Thyroid gland (tissue), 4 donors: ENCODE results near the gene CEP250. TPM values are rescaled to one million over a fixed set of nuclear protein-coding genes. Genes with fewer than 3 reads are reported as not detected.

Experiments used
- DNase-seq, 2 donors: peaks; one replicate each; pipeline ENCODE4 v3.0.0-alpha.2; 2019
- H3K27ac ChIP-seq, 3 donors: fragments of 200-600 bp; sonication (generic); 1 replicate in 2 of 3; 2 replicates in 1 of 3; pipeline ENCODE4 v1.5.1; 2016 to 2019; ENCODE audit warnings: mild to moderate bottlenecking in 1 of 3, moderate library complexity in 1 of 3
- H3K27me3 ChIP-seq: fragments of 200-600 bp; sonication (generic); one replicate; pipeline ENCODE4 v1.5.1; 2019
- H3K36me3 ChIP-seq, 2 donors: fragments of 200-600 bp; sonication (generic); one replicate each; pipeline ENCODE4 v1.5.1; 2016 to 2019
- H3K4me1 ChIP-seq, 2 donors: fragments of 200-600 bp; sonication (generic); one replicate each; pipeline ENCODE4 v1.5.1; 2017 to 2019
- H3K4me3 ChIP-seq, 3 donors: fragments of 200-600 bp; sonication (generic); replicated peaks in 1 of 3; 1 replicate in 2 of 3; 2 replicates in 1 of 3; pipeline ENCODE4 v1.5.1; 2016; ENCODE audit warnings: mild to moderate bottlenecking in 1 of 3
- H3K9me3 ChIP-seq: fragments of 200-600 bp; sonication (generic); one replicate; pipeline ENCODE4 v1.5.1; 2017
- CTCF ChIP-seq, 6 experiments: fragments of 200-600 bp in 3 of 6; fragments of 450-650 bp in 3 of 6; sonication (generic) in 3 of 6; IDR thresholded peaks; one replicate each; pipeline ENCODE4 v1.5.1; 2016 to 2019; ENCODE audit warnings: antibody characterized with exemption in 6 of 6, mild to moderate bottlenecking in 2 of 6, inconsistent platforms in 1 of 6, moderate library complexity in 1 of 6
- POLR2A ChIP-seq, 2 donors: fragments of 450-650 bp; IDR thresholded peaks; one replicate each; pipeline ENCODE4 v1.6.1; 2017; ENCODE audit warnings: antibody characterized with exemption in 2 of 2, mild to moderate bottlenecking in 2 of 2, moderate library complexity in 1 of 2
- WGBS, 2 donors: methylation state at CpG; one replicate each; pipeline ENCODE4 v1.1.5; 2017; 5-methylcytosine and 5-hydroxymethylcytosine counted together
- intact Hi-C: fragments of 100-400 bp; cut with DNase I; formaldehyde crosslinking; loops from one replicate; pipeline ENCODE4 v1.15.1; 2023
- total RNA-seq, 4 donors: library from RNA; depleted of rRNA; stranded (reverse); fragments of >200 nt; gene quantifications; one replicate each; pipeline ENCODE4 v1.2.3, GENCODE V29; 2016

CEP250 gene
- total RNA-seq, 4 donors from 2014 or later: 17.5 to 198 (median 34.8) TPM

GRCh38 chr20:35421322-35421721 is 34.1 kb upstream of the CEP250 start:
- Histone ChIP-seq H3K27me3 (no peaks in the 10 kb centered on the region), H3K9me3 (no peaks in the 10 kb centered on the region), H3K27ac (no peak overlapping the region), H3K4me1 (no peaks in the 10 kb centered on the region), H3K4me3 (no peak overlapping the region), H3K36me3 (no peaks in the 10 kb centered on the region)
- intact Hi-C loops: no loop called here
- 62 to 74% methylated on average over 2 of the region's 2 CpGs for WGBS, 2 donors
- no peak for DNase-seq
- no peak for TF ChIP-seq POLR2A (IDR thresholded peaks at IDR 0.05)
- no peak for TF ChIP-seq CTCF (IDR thresholded peaks at IDR 0.05)

- WGBS, 2 donors: 61 to 62% methylated on average over 6 of the region's 6 CpGs
- no peaks in the 10 kb centered on the region for H3K4me1 ChIP-seq
- H3K4me3 ChIP-seq: no peak overlapping the region
- no peak for DNase-seq
- TF ChIP-seq POLR2A (IDR thresholded peaks at IDR 0.05) (no peak), CTCF (IDR thresholded peaks at IDR 0.05) (no peak)
- no peaks in the 10 kb centered on the region for H3K27me3 ChIP-seq
- no peak overlapping the region for H3K27ac ChIP-seq
- no peaks in the 10 kb centered on the region for H3K9me3 ChIP-seq
- intact Hi-C loops: no loop called here
- H3K36me3 ChIP-seq: no peaks in the 10 kb centered on the region
Measured at GRCh38 chr20:35431621-35432429, 23.6 kb upstream of the CEP250 start.

GRCh38 chr20:35432430-35432735 is 23.0 kb upstream of the CEP250 start:
- intact Hi-C loops: no loop called here
- DNase-seq: no peak
- WGBS, 2 donors: 69 to 80% methylated on average over 1 of the region's 1 CpG

GRCh38 chr20:35433337-35433736 is 22.1 kb upstream of the CEP250 start:
- TF ChIP-seq POLR2A (IDR thresholded peaks at IDR 0.05): no peak
- TF ChIP-seq CTCF (IDR thresholded peaks at IDR 0.05): no peak
- Histone ChIP-seq H3K27ac (no peak overlapping the region), H3K9me3 (no peaks in the 10 kb centered on the region), H3K27me3 (no peaks in the 10 kb centered on the region), H3K36me3 (no peaks in the 10 kb centered on the region), H3K4me1 (peaks cover 2 to 4% of the 10 kb centered on the region in 2 donors), H3K4me3 (no peak overlapping the region)
- no peak for DNase-seq
- 80 to 94% methylated on average over 2 of the region's 2 CpGs for WGBS, 2 donors
- intact Hi-C loops: no loop called here

More at GRCh38 chr20:35432430-35432735, 23.0 kb upstream of the CEP250 start:
- H3K4me1 ChIP-seq: no peaks in the 10 kb centered on the region
- H3K36me3 ChIP-seq: no peaks in the 10 kb centered on the region
- H3K27me3 ChIP-seq: no peaks in the 10 kb centered on the region
- no peak overlapping the region for H3K4me3 ChIP-seq
- TF ChIP-seq CTCF (IDR thresholded peaks at IDR 0.05): no peak
- TF ChIP-seq POLR2A (IDR thresholded peaks at IDR 0.05): no peak
- no peaks in the 10 kb centered on the region for H3K9me3 ChIP-seq
- H3K27ac ChIP-seq: no peak overlapping the region

GRCh38 chr20:35434085-35435005 is 21.1 kb upstream of the CEP250 start:
- Histone ChIP-seq H3K4me1 (peaks cover 4 to 7% of the 10 kb centered on the region in 2 donors), H3K9me3 (no peaks in the 10 kb centered on the region), H3K36me3 (no peaks in the 10 kb centered on the region), H3K27ac (no peak overlapping the region), H3K27me3 (no peaks in the 10 kb centered on the region), H3K4me3 (no peak overlapping the region)
- 89 to 93% methylated on average over 29 to 32 of the region's 53 CpGs for WGBS, 2 donors
- DNase-seq: no peak
- intact Hi-C loops: no loop called here
- TF ChIP-seq POLR2A (IDR thresholded peaks at IDR 0.05) (no peak), CTCF (IDR thresholded peaks at IDR 0.05) (no peak)
